ENCODE results near the gene CEP85L. TPM values are rescaled to one million over a fixed set of nuclear protein-coding genes. Genes with fewer than 3 reads are reported as not detected.

The CEP85L gene
- total RNA-seq, 2 experiments from 2014 or later: 9.6 to 12.0 TPM

- Histone ChIP-seq H3K4me1 (ENCODE audit: insufficient read depth, low read length, poor library complexity, severe bottlenecking) (peaks cover 6% of the 10 kb centered on the region), H2AFZ (ENCODE audit: low read length) (no peak overlapping the region), H3K4me2 (ENCODE audit: low read length) (no peak overlapping the region), H3K4me3 (ENCODE audit: low read depth, low read length, poor library complexity, severe bottlenecking) (no peak overlapping the region), H3K9me3 (ENCODE audit: low read length) (no peaks in the 10 kb centered on the region), H3K9me2 (ENCODE audit: insufficient read depth, low read length) (no peaks in the 10 kb centered on the region), H3K27ac (ENCODE audit: low read depth, low read length, poor library complexity, severe bottlenecking) (no peak overlapping the region), H3K36me3 (ENCODE audit: insufficient read depth, low read length) (no peaks in the 10 kb centered on the region), H4K20me1 (ENCODE audit: insufficient read depth, low read length) (no peaks in the 10 kb centered on the region), H3K79me2 (ENCODE audit: insufficient read depth, low read depth, low read length) (no peaks in the 10 kb centered on the region)
- BruUV-seq (replicated peaks): no TSS peak
- ChIA-PET CTCF (ENCODE audit: unreplicated experiment) (interaction anchor here (0.6 kb wide), 1 partner anchor 38 kb away, joined by 3 read pairs; no protein-coding TSS in a partner anchor), POLR2A (interaction anchor here (0.9 kb wide), 1 partner anchor 12 kb away, joined by 3 read pairs; no protein-coding TSS in a partner anchor)
- intact Hi-C loops (cut with micrococcal nuclease; ENCODE audit: unreplicated experiment): no loop called here
- DNase-seq (ENCODE audit: low spot score): no peak
- TF ChIP-seq EZH2phosphoT487 (IDR thresholded peaks at IDR 0.05; ENCODE audit: borderline replicate concordance, low read depth, low read length) (no peak), CTCF (conservative IDR thresholded peaks at IDR 0.05; ENCODE audit: low read length) (no peak)
Measured at GRCh38 chr6:118672678-118673077, 21.3 kb upstream of the CEP85L start.

- no peak for TF ChIP-seq EZH2phosphoT487 (IDR thresholded peaks at IDR 0.05; ENCODE audit: borderline replicate concordance, low read depth, low read length)
- TF ChIP-seq CTCF (conservative IDR thresholded peaks at IDR 0.05; ENCODE audit: low read length): no peak
- intact Hi-C loops (cut with micrococcal nuclease; ENCODE audit: unreplicated experiment): no loop called here
- no peaks in the 10 kb centered on the region for H3K9me2 ChIP-seq (ENCODE audit: insufficient read depth, low read length)
- no peak overlapping the region for H3K4me2 ChIP-seq (ENCODE audit: low read length)
- no peak overlapping the region for H2AFZ ChIP-seq (ENCODE audit: low read length)
- H3K4me3 ChIP-seq (ENCODE audit: low read depth, low read length, poor library complexity, severe bottlenecking): no peak overlapping the region
- ChIA-PET CTCF (ENCODE audit: unreplicated experiment) (no interaction called here), POLR2A (interaction anchor here (1.1 kb wide), 1 partner anchor 12 kb away, joined by 3 read pairs; no protein-coding TSS in a partner anchor)
- no peaks in the 10 kb centered on the region for H4K20me1 ChIP-seq (ENCODE audit: insufficient read depth, low read length)
- no peaks in the 10 kb centered on the region for H3K36me3 ChIP-seq (ENCODE audit: insufficient read depth, low read length)
- no peak overlapping the region for H3K27ac ChIP-seq (ENCODE audit: low read depth, low read length, poor library complexity, severe bottlenecking)
- no peak for DNase-seq (ENCODE audit: low spot score)
- H3K9me3 ChIP-seq (ENCODE audit: low read length): no peaks in the 10 kb centered on the region
- no TSS peak for BruUV-seq (replicated peaks)
- H3K79me2 ChIP-seq (ENCODE audit: insufficient read depth, low read depth, low read length): no peaks in the 10 kb centered on the region
- H3K4me1 ChIP-seq (ENCODE audit: insufficient read depth, low read length, poor library complexity, severe bottlenecking): peaks cover 12% of the 10 kb centered on the region
Measured at GRCh38 chr6:118669561-118669960, 18.2 kb upstream of the CEP85L start.

DNA sequence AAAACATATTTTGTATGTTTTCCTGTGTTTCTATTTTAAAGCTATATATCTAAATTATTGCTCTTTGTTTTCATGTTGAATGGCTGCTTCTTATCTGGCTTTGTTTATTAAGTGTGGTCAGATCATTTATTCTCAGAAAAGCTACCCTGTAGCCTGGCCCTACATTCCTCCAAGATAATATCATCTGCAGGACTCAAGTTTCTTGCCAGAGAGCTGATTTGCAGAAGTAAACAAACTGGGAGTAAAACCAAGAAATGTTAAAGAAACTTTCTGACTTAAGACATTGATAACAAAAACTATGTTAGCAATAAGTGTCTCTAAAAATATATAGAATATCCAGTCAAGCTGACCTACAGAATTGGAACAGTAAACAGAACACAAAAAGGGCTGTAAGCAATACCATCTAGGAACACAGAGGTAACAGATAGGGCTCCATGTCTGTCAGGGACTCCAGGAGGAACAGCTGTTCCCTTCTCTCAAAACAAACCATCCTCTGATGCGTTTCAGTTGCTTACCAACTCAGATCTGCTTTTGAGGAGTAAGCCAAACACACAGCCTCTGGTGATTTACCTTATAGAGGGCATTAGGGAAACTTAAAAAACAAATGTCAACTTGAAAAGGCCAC, 17.5 kb upstream of the CEP85L start:
- Histone ChIP-seq H3K27ac (ENCODE audit: low read depth, low read length, poor library complexity, severe bottlenecking) (no peak overlapping the region), H3K36me3 (ENCODE audit: insufficient read depth, low read length) (no peaks in the 10 kb centered on the region), H3K4me3 (ENCODE audit: low read depth, low read length, poor library complexity, severe bottlenecking) (no peak overlapping the region), H3K4me2 (ENCODE audit: low read length) (no peak overlapping the region), H4K20me1 (ENCODE audit: insufficient read depth, low read length) (no peaks in the 10 kb centered on the region), H3K9me2 (ENCODE audit: insufficient read depth, low read length) (no peaks in the 10 kb centered on the region), H3K4me1 (ENCODE audit: insufficient read depth, low read length, poor library complexity, severe bottlenecking) (peaks cover 19% of the 10 kb centered on the region), H2AFZ (ENCODE audit: low read length) (no peak overlapping the region), H3K9me3 (ENCODE audit: low read length) (no peaks in the 10 kb centered on the region), H3K79me2 (ENCODE audit: insufficient read depth, low read depth, low read length) (no peaks in the 10 kb centered on the region)
- DNase-seq (ENCODE audit: low spot score): no peak
- no TSS peak for BruUV-seq (replicated peaks)
- CTCF ChIA-PET (ENCODE audit: unreplicated experiment): no interaction called here
- POLR2A ChIA-PET: interaction anchor here (0.8 kb wide), 1 partner anchor 9 kb away, joined by 3 read pairs; no protein-coding TSS in a partner anchor
- TF ChIP-seq EZH2phosphoT487 (IDR thresholded peaks at IDR 0.05; ENCODE audit: borderline replicate concordance, low read depth, low read length): no peak
- TF ChIP-seq CTCF (conservative IDR thresholded peaks at IDR 0.05; ENCODE audit: low read length): no peak
- intact Hi-C loops (cut with micrococcal nuclease; ENCODE audit: unreplicated experiment): no loop called here

All from OCI-LY7 (cell line).